Tibial nerve (tissue), 4 donors: ENCODE measurements around the gene MAN2A1. TPM values are rescaled to one million over a fixed set of nuclear protein-coding genes. Genes with fewer than 3 reads are reported as not detected.
A peak's percentile ranks its signal among the peaks of the same experiment; 100 is the strongest.
"Not testable (repeated sequence)": the region's sequence is repeated elsewhere in the genome, so short reads cannot be mapped to it uniquely, and the experiment has no call there.

Experiments used
- DNase-seq, 2 donors: peaks; one replicate each; pipeline ENCODE4 v3.0.0-alpha.2; 2019; ENCODE audit warnings: low spot score in 2 of 2
- H3K27ac ChIP-seq, 4 donors: fragments of 200-600 bp; sonication (generic) in 3 of 4; one replicate each; pipeline ENCODE4 v1.5.1; 2017 to 2019; ENCODE audit warnings: mild to moderate bottlenecking in 1 of 4
- H3K27me3 ChIP-seq, 2 donors: fragments of 200-600 bp; sonication (generic) in 1 of 2; one replicate each; pipeline versions ENCODE4 v1.5.1 to v1.6.0; 2017 to 2019
- H3K36me3 ChIP-seq, 3 donors: fragments of 200-600 bp; sonication (generic); one replicate each; pipeline ENCODE4 v1.5.1; 2018 to 2019
- H3K4me1 ChIP-seq, 4 donors: fragments of 200-600 bp; sonication (generic) in 3 of 4; one replicate each; pipeline ENCODE4 v1.5.1; 2017 to 2019
- H3K4me3 ChIP-seq, 4 donors: fragments of 200-600 bp; sonication (generic) in 3 of 4; one replicate each; pipeline ENCODE4 v1.5.1; 2017 to 2019; ENCODE audit warnings: mild to moderate bottlenecking in 1 of 4, moderate library complexity in 1 of 4
- H3K9me3 ChIP-seq, 4 donors: fragments of 200-600 bp; sonication (generic) in 3 of 4; one replicate each; pipeline ENCODE4 v1.5.1; 2017 to 2019
- CTCF ChIP-seq, 5 experiments: fragments of 200-600 bp in 3 of 5; fragments of 450-650 bp in 2 of 5; sonication (generic) in 3 of 5; IDR thresholded peaks; one replicate each; pipeline ENCODE4 v1.5.1; 2016 to 2019; ENCODE audit warnings: antibody characterized with exemption in 5 of 5, mild to moderate bottlenecking in 3 of 5, moderate library complexity in 2 of 5
- EP300 ChIP-seq, 2 donors: sonication (generic); formaldehyde crosslinking; IDR thresholded peaks; one replicate each; pipeline ENCODE4 v1.6.1; 2017; ENCODE audit warnings: antibody characterized with exemption in 2 of 2, mild to moderate bottlenecking in 1 of 2
- POLR2A ChIP-seq, 2 donors: fragments of 450-650 bp; IDR thresholded peaks; one replicate each; pipeline ENCODE4 v1.6.1; 2017; ENCODE audit warnings: antibody characterized with exemption in 2 of 2, mild to moderate bottlenecking in 2 of 2, moderate library complexity in 2 of 2
- WGBS, 2 donors: methylation state at CpG; one replicate each; pipeline ENCODE4 v1.1.5; 2018; 5-methylcytosine and 5-hydroxymethylcytosine counted together
- total RNA-seq, 4 donors: library from RNA; depleted of rRNA; stranded (reverse); fragments of >200 nt; gene quantifications; one replicate each; pipeline ENCODE4 v1.1.0, GENCODE V29; 2016

Gene MAN2A1
- total RNA-seq, 4 donors from 2014 or later: 50.0 to 66.0 (median 56.7) TPM

DNA sequence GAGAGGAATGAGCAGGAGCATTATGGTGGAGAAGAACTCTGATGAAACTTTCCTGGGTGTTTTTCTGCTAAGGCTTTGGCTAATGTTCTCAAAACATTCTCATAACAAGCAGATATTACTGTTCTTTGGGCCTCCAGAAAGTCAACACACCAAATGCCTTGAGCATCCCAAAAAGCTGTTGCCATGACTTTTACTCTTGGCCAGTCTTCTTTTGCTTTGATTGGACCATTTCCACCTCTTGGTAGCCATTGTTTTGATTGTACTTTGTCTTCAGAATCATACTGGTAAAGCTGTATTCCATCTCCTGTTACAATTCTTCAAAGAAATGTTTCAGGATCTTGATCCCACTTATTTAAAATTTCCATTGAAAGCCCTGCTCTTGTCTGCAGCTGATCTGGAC is 139.6 kb downstream of the MAN2A1 start:
- H3K4me1 ChIP-seq: peaks cover 0 to 4% (median 0%) of the 10 kb centered on the region in 4 donors
- DNase-seq: no peak
- no peak overlapping the region for H3K4me3 ChIP-seq
- no peak overlapping the region for H3K27ac ChIP-seq
- peaks cover 0 to 49% (median 0%) of the 10 kb centered on the region in 3 donors for H3K36me3 ChIP-seq
- H3K27me3 ChIP-seq: no peaks in the 10 kb centered on the region
- TF ChIP-seq CTCF (IDR thresholded peaks at IDR 0.05) (no peak), POLR2A (IDR thresholded peaks at IDR 0.05) (no peak), EP300 (IDR thresholded peaks at IDR 0.05) (no peak)
- H3K9me3 ChIP-seq: no peaks in the 10 kb centered on the region

DNA sequence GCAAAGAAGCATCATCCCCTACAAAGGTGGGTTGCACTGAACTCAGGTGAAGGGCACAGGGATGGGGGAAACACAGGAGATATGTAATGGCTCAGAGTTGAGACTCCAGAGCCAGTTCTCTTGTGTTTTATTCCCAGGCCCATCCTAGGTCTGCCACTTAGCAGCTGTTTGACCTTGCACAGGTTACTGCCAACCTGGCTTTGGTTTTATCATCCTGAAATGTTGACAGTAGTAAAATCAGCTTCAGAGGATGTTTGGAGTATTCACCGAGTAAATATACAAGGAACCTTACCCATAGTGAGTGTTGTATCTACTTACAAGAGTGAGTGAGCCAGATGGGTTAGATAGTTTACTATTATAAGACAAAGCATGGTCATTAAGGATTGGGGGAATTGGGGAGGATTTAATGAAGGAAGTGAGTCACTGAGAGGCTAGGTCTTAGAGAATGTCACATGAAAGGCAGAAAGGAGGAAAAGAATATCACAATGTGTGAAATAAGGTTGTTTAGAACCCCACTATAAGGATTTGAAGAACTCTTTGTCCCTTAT is 141.3 kb downstream of the MAN2A1 start:
- Histone ChIP-seq H3K4me3 (no peak overlapping the region), H3K4me1 (peaks cover 0 to 4% (median 0%) of the 10 kb centered on the region in 4 donors), H3K27me3 (no peaks in the 10 kb centered on the region), H3K9me3 (no peaks in the 10 kb centered on the region), H3K27ac (no peak overlapping the region), H3K36me3 (peaks cover 0 to 36% (median 0%) of the 10 kb centered on the region in 3 donors)
- DNase-seq: no peak
- TF ChIP-seq EP300 (IDR thresholded peaks at IDR 0.05): no peak
- TF ChIP-seq CTCF (IDR thresholded peaks at IDR 0.05): no peak
- no peak for TF ChIP-seq POLR2A (IDR thresholded peaks at IDR 0.05)
- WGBS, 2 donors: 88 to 100% methylated on average over 1 of the region's 1 CpG

GRCh38 chr5:109832207-109833188 is 142.8 kb downstream of the MAN2A1 start:
- not testable (repeated sequence) for DNase-seq, H3K4me3 ChIP-seq, H3K27me3 ChIP-seq, H3K9me3 ChIP-seq, H3K4me1 ChIP-seq, H3K27ac ChIP-seq
- H3K36me3 ChIP-seq: peaks cover 0 to 29% (median 0%) of the 10 kb centered on the region in 3 donors
- 92 to 94% methylated on average over 26 to 36 of the region's 42 CpGs for WGBS, 2 donors

DNA sequence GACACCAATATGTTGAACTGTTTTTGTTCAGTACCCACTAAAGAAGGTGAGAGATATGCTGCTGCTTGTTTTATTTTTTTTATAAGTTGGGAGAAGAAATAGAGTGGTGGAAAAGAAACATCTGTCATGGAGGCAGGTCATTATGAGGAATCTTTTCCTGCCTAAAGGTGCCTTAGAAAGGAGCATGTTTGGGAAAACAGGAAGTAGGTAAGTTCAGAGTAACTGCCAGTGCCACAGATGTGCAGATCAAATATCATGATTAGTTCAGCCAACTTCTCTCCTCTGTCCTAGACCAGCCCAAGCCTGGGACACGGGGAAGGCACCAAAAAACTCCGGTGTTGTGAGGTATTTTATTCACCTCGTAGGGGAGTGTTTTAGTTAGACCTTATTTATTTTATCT is 144.2 kb downstream of the MAN2A1 start:
- Histone ChIP-seq H3K9me3 (no peaks in the 10 kb centered on the region), H3K36me3 (peaks cover 0 to 38% (median 0%) of the 10 kb centered on the region in 3 donors), H3K27ac (no peak overlapping the region), H3K27me3 (no peaks in the 10 kb centered on the region), H3K4me1 (peaks cover 0 to 4% (median 0%) of the 10 kb centered on the region in 4 donors), H3K4me3 (no peak overlapping the region)
- DNase-seq: no peak
- WGBS, 2 donors: 83 to 86% methylated on average over 3 of the region's 3 CpGs
- TF ChIP-seq EP300 (IDR thresholded peaks at IDR 0.05): no peak
- TF ChIP-seq CTCF (IDR thresholded peaks at IDR 0.05): no peak
- TF ChIP-seq POLR2A (IDR thresholded peaks at IDR 0.05): no peak

DNA sequence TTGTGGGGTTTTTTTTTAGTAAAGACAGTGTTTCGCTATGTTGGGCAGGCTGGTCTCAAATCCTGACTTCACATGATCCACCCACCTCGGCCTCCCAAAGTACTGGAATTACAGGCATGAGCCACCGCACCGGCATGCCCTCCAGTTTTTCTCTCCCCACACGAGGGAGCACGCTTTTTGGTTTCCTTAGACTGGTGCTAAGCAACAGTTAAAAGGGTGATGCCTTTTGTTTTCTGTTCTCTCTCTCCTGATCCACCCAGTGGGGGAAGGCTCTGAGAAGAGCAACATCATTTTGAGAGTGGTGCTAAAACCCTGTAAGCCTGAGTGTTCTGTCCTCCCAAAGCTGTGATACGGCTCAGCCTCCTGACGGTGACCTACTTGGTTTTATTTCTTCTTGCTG is 146.6 kb downstream of the MAN2A1 start:
- H3K36me3 ChIP-seq: peaks cover 0 to 36% (median 6%) of the 10 kb centered on the region in 3 donors
- DNase-seq: no peak
- no peaks in the 10 kb centered on the region for H3K4me1 ChIP-seq
- H3K27ac ChIP-seq: peak overlapping the region in 1 of 4 donors; percentile 8
- H3K9me3 ChIP-seq: no peaks in the 10 kb centered on the region
- no peaks in the 10 kb centered on the region for H3K27me3 ChIP-seq
- TF ChIP-seq EP300 (IDR thresholded peaks at IDR 0.05) (no peak), POLR2A (IDR thresholded peaks at IDR 0.05) (no peak), CTCF (IDR thresholded peaks at IDR 0.05) (no peak)
- H3K4me3 ChIP-seq: no peak overlapping the region
- WGBS, 2 donors: 85 to 86% methylated on average over 8 of the region's 8 CpGs
